ENCODE results near the gene APOBEC3B. TPM values are rescaled to one million over a fixed set of nuclear protein-coding genes. Genes with fewer than 3 reads are reported as not detected.
A peak's percentile ranks its signal among the peaks of the same experiment; 100 is the strongest.
"Not testable (repeated sequence)": the region's sequence is repeated elsewhere in the genome, so short reads cannot be mapped to it uniquely, and the experiment has no call there.

APOBEC3B gene
- total RNA-seq, 1 donor from 2014 or later = not detected

- Histone ChIP-seq H3K4me3 (peak overlapping the region; percentile 31), H3K4me2 (peak overlapping the region; percentile 90), H3F3A (ENCODE audit: low read depth) (peaks cover 12% of the 10 kb centered on the region), H3K36me3 (no peaks in the 10 kb centered on the region), H3K9ac (no peak overlapping the region), H3K27ac (no peak overlapping the region), H4K20me1 (ENCODE audit: low read depth) (no peaks in the 10 kb centered on the region), H3K27me3 (no peaks in the 10 kb centered on the region), H3K9me3 (ENCODE audit: low read depth) (no peaks in the 10 kb centered on the region), H2AFZ (replicated peaks) (no peak overlapping the region), H3K79me2 (ENCODE audit: low read depth) (no peaks in the 10 kb centered on the region), H3K4me1 (peaks cover 20% of the 10 kb centered on the region)
- no peaks in the 10 kb centered on the region for H3K9me3 Mint-ChIP-seq
- peak overlapping the region; percentile 88 for H3K27ac Mint-ChIP-seq
- H3K36me3 Mint-ChIP-seq = no peaks in the 10 kb centered on the region
- H3K4me3 Mint-ChIP-seq = peak overlapping the region; percentile 79
- DNase-seq (ENCODE audit: low spot score) = no peak
- H3K4me1 Mint-ChIP-seq = peaks cover 34% of the 10 kb centered on the region
- TF ChIP-seq EZH2phosphoT487 (IDR thresholded peaks at IDR 0.05) (no peak), EZH2 (IDR thresholded peaks at IDR 0.05) (no peak), CTCF (IDR thresholded peaks at IDR 0.05) (no peak)
- H3K27me3 Mint-ChIP-seq (ENCODE audit: insufficient read depth, low read depth) = peaks cover 11% of the 10 kb centered on the region
Measured at GRCh38 chr22:39039306-39040126, 57.4 kb downstream of the APOBEC3B start.

- DNase-seq (ENCODE audit: low spot score) = peak; percentile 34
- not testable (repeated sequence) for H3K9me3 ChIP-seq (ENCODE audit: low read depth); H3K36me3 Mint-ChIP-seq; H3K9me3 Mint-ChIP-seq; H2AFZ ChIP-seq (replicated peaks); H3K79me2 ChIP-seq (ENCODE audit: low read depth); H3K9ac ChIP-seq; H4K20me1 ChIP-seq (ENCODE audit: low read depth); H3K36me3 ChIP-seq; H3K27ac ChIP-seq; H3K27me3 ChIP-seq
- Mint-ChIP-seq H3K4me1 (peaks cover 35% of the 10 kb centered on the region), H3K4me3 (peak overlapping the region; percentile 79), H3K27me3 (ENCODE audit: insufficient read depth, low read depth) (peaks cover 11% of the 10 kb centered on the region), H3K27ac (peak overlapping the region; percentile 88)
- H3K4me2 ChIP-seq = peak overlapping the region; percentile 90
- H3F3A ChIP-seq (ENCODE audit: low read depth) = peaks cover 12% of the 10 kb centered on the region
- H3K4me3 ChIP-seq = peak overlapping the region; percentile 31
- peaks cover 20% of the 10 kb centered on the region for H3K4me1 ChIP-seq
Measured at GRCh38 chr22:39040155-39040537, 58.0 kb downstream of the APOBEC3B start.

- H3K9ac ChIP-seq; H3K9me3 ChIP-seq (ENCODE audit: low read depth); H3K36me3 Mint-ChIP-seq; H3K36me3 ChIP-seq; H3K27me3 ChIP-seq; H3K9me3 Mint-ChIP-seq; H4K20me1 ChIP-seq (ENCODE audit: low read depth); H3K79me2 ChIP-seq (ENCODE audit: low read depth): not testable (repeated sequence)
- Mint-ChIP-seq H3K4me1 (peaks cover 41% of the 10 kb centered on the region), H3K27ac (peak within 1 kb of the TSS; percentile 88), H3K27me3 (ENCODE audit: insufficient read depth, low read depth) (peaks cover 11% of the 10 kb centered on the region), H3K4me3 (peak within 1 kb of the TSS; percentile 79)
- Histone ChIP-seq H3K4me3 (peak within 1 kb of the TSS; percentile 49), H3K4me2 (peak within 1 kb of the TSS; percentile 90), H2AFZ (replicated peaks) (peak within 1 kb of the TSS; percentile 54), H3K4me1 (peaks cover 20% of the 10 kb centered on the region), H3K27ac (peak within 1 kb of the TSS; percentile 87), H3F3A (ENCODE audit: low read depth) (peaks cover 12% of the 10 kb centered on the region)
- peak; percentile 58 for DNase-seq (ENCODE audit: low spot score)
Measured at GRCh38 chr22:39040538-39041296, 58.6 kb downstream of the APOBEC3B start, which contains the start of gene APOBEC3F. APOBEC3F (plus strand) TSS chr22:39040864; CDS start chr22:39040961, 97 bp downstream.

- Histone ChIP-seq H3F3A (ENCODE audit: low read depth) (peaks cover 12% of the 10 kb centered on the region), H3K9me3 (ENCODE audit: low read depth) (no peaks in the 10 kb centered on the region), H3K4me2 (peak overlapping the region; percentile 90), H3K27me3 (no peaks in the 10 kb centered on the region), H3K4me1 (peaks cover 20% of the 10 kb centered on the region), H2AFZ (replicated peaks) (no peak overlapping the region), H3K9ac (no peak overlapping the region), H3K36me3 (no peaks in the 10 kb centered on the region), H3K79me2 (ENCODE audit: low read depth) (no peaks in the 10 kb centered on the region), H4K20me1 (ENCODE audit: low read depth) (no peaks in the 10 kb centered on the region), H3K4me3 (no peak overlapping the region), H3K27ac (no peak overlapping the region)
- H3K4me1 Mint-ChIP-seq = peaks cover 50% of the 10 kb centered on the region
- no peak overlapping the region for H3K27ac Mint-ChIP-seq
- TF ChIP-seq EZH2 (IDR thresholded peaks at IDR 0.05) (no peak), EZH2phosphoT487 (IDR thresholded peaks at IDR 0.05) (no peak), CTCF (IDR thresholded peaks at IDR 0.05) (no peak)
- H3K9me3 Mint-ChIP-seq = no peaks in the 10 kb centered on the region
- no peak for DNase-seq (ENCODE audit: low spot score)
- peak overlapping the region; percentile 77 for H3K4me3 Mint-ChIP-seq
- H3K27me3 Mint-ChIP-seq (ENCODE audit: insufficient read depth, low read depth) = peaks cover 9% of the 10 kb centered on the region
- no peaks in the 10 kb centered on the region for H3K36me3 Mint-ChIP-seq
Measured at GRCh38 chr22:39041908-39042307, 59.8 kb downstream of the APOBEC3B start.

Other genes starting within 250 kb of the APOBEC3B start
- 16.2 and 33.5 TPM in 2 replicates for gene SUN2, start 226.3 kb upstream of the APOBEC3B start, total RNA-seq (ENCODE audit: low replicate concordance)
- gene DNAL4, start 188.2 kb upstream of the APOBEC3B start, total RNA-seq (ENCODE audit: low replicate concordance) = 10.7 and 24.3 TPM in 2 replicates
- gene NPTXR, start 138.3 kb upstream of the APOBEC3B start, total RNA-seq (ENCODE audit: low replicate concordance) = 0.99 and 2.5 TPM in 2 replicates
- gene CBX6, start 110.1 kb upstream of the APOBEC3B start, total RNA-seq (ENCODE audit: low replicate concordance) = 14.0 and 29.7 TPM in 2 replicates
- not detected in 2 replicates for gene APOBEC3A, start 24.7 kb upstream of the APOBEC3B start, total RNA-seq (ENCODE audit: low replicate concordance)
- 3.0 and 4.6 TPM in 2 replicates for gene APOBEC3C, start 31.9 kb downstream of the APOBEC3B start, total RNA-seq (ENCODE audit: low replicate concordance)
- gene APOBEC3D, start 38.8 kb downstream of the APOBEC3B start, total RNA-seq (ENCODE audit: low replicate concordance) = 0.26 and 0.87 TPM in 2 replicates
- 0.45 and 2.8 TPM in 2 replicates for gene APOBEC3F, start 58.5 kb downstream of the APOBEC3B start, total RNA-seq (ENCODE audit: low replicate concordance)
- 0.30 and 0.90 TPM in 2 replicates for gene APOBEC3G, start 94.9 kb downstream of the APOBEC3B start, total RNA-seq (ENCODE audit: low replicate concordance)
- 0.87 and 1.4 TPM in 2 replicates for gene APOBEC3H, start 114.9 kb downstream of the APOBEC3B start, total RNA-seq (ENCODE audit: low replicate concordance)
- gene CBX7, start 170.3 kb downstream of the APOBEC3B start, total RNA-seq (ENCODE audit: low replicate concordance) = 0.71 and 7.7 TPM in 2 replicates